Fibroblast of mammary gland (primary cell): ENCODE measurements around the gene TMC1.
"Not testable (repeated sequence)": the region's sequence is repeated elsewhere in the genome, so short reads cannot be mapped to it uniquely, and the experiment has no call there.

Experiments
- DNase-seq: peaks from one replicate; pipeline ENCODE4 v3.0.0-alpha.2; 2010; ENCODE audit warnings: low read depth
- H3K4me3 ChIP-seq: 2 replicates; pipeline ENCODE4 v1.5.1; 2011; ENCODE audit warnings: low read depth, mild to moderate bottlenecking, low read length, moderate library complexity; ENCODE audit not compliant: control insufficient read depth
- TF ChIP-seq, protein P1 (sequence below): conservative IDR thresholded peaks from 2 replicates; pipeline ENCODE4 v1.5.1; 2011; ENCODE audit warnings: low read depth, low read length, inconsistent platforms; ENCODE audit not compliant: control insufficient read depth, insufficient read depth

TMC1 gene

DNA sequence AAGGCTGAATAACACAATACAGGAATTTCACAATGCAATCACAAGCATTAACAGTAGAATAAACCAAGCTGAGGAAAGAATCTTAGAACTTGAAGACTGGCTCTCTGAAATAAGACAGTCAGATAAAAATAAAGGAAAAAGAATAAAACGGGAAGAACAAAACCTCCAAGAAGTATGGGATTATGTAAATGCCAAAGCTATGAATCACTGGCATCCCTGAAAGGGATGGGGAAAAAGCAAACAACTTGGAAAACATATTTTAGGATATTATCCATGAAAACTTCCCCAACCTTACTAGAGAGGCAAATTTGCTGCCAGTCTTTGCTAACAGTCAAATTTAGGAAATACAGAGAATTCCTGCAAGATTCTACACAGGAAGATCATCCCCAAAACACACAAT is 273.5 kb downstream of the TMC1 start:
- H3K4me3 ChIP-seq, result no peak overlapping the region
- DNase-seq, result peak; percentile 11
- TF ChIP-seq, protein P1, sequence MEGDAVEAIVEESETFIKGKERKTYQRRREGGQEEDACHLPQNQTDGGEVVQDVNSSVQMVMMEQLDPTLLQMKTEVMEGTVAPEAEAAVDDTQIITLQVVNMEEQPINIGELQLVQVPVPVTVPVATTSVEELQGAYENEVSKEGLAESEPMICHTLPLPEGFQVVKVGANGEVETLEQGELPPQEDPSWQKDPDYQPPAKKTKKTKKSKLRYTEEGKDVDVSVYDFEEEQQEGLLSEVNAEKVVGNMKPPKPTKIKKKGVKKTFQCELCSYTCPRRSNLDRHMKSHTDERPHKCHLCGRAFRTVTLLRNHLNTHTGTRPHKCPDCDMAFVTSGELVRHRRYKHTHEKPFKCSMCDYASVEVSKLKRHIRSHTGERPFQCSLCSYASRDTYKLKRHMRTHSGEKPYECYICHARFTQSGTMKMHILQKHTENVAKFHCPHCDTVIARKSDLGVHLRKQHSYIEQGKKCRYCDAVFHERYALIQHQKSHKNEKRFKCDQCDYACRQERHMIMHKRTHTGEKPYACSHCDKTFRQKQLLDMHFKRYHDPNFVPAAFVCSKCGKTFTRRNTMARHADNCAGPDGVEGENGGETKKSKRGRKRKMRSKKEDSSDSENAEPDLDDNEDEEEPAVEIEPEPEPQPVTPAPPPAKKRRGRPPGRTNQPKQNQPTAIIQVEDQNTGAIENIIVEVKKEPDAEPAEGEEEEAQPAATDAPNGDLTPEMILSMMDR, result no peak

DNA sequence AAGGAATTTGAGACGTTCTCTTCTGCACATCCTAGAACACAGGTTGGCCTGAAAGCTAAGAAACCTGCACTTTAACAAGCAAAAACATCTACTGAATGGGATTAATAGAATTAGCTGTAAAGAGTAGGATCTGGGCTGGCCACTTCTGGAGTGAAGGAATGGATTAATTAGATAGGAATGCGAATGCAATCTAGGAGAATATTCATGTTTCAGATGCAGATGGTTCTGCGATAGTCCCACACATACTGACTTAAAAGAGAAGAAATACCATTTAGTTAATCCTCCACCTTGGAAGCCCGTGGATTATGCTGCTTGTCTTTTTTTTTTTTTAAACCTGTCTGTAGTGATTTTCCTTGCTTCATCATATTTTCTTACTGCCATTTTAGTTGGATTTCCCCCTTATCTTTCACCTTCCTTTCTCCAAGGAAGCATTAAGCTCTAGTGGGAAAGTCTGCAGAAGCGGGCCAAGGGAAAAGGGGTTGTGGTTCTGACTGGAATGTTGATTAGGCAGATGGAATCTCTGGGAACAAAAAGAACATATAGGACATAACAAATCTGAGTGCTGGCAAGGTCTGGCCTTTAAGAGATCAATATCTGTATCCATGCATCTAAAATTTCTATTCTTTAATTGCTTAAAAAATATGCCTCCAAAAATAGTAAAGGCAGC is 279.1 kb downstream of the TMC1 start:
- no peak overlapping the region for H3K4me3 ChIP-seq
- DNase-seq, result no peak
- TF ChIP-seq, protein P1, result no peak

DNA sequence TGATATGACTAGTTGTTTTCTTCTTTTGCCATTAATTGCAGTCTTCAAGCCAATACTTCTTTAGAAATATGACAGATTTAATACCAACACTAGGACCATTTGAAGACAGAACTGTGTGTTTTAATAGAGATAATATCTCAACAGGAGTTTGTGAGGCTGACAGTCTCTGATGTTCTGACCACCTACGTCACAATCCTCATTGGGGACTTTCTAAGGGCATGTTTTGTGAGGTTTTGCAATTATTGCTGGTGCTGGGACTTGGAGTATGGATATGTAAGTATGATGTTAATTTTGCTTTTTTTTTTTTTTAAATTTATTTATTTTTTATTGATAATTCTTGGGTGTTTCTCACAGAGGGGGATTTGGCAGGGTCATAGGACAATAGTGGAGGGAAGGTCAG is 283.8 kb downstream of the TMC1 start:
- TF ChIP-seq, protein P1, result no peak
- H3K4me3 ChIP-seq, result no peak overlapping the region
- DNase-seq, result no peak

DNA sequence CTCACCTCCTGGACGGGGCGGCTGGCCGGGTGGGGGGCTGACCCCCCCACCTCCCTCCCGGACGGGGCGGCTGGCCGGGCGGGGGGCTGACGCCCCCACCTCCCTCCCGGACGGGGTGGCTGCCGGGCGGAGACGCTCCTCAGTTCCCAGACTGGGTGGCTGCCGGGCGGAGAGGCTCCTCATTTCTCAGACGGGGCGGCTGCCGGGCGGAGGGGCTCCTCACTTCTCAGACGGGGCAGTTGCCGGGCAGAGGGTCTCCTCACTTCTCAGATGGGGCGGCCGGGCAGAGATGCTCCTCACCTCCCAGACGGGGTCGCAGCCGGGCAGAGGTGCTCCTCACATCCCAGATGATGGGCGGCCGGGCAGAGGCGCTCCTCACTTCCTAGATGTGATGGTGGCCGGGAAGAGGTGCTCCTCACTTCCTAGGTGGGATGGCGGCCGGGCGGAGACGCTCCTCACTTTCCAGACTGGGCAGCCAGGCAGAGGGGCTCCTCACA is 285.0 kb downstream of the TMC1 start:
- not testable (repeated sequence) for H3K4me3 ChIP-seq

DNA sequence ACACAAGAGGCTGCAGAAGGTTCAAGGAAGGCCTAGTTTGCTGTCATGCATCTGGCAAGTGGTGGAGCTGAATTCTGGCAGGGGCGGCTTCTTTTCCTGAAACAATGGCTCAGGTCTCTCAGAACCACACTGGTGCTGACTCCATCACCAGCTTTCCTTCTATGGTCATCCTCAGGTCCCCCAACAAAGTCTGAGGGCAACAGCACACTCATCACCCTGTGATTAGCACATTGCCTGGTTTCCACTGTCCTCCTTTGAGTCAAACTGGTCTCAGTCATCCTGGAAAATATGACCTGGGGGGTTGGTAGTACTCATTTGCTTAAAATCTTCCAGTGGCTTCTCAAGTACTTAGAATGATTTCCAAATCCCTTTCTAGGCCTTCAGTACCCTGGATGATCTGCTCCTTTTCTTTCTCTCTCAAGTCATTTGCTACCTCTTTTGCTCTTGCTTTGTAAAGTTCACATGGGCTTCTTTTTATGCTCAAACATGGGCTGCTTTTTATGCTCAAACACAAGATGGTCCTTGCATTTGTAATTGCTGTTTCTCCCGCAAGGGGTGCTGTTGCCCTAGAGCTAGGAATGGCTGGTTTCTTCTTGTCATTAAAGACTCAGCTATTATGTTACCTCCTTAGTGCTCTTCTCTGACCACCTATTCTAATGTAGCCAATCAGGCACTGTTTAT is 286.5 kb downstream of the TMC1 start:
- no peak overlapping the region for H3K4me3 ChIP-seq
- DNase-seq, result no peak
- TF ChIP-seq, protein P1, result peak; percentile 30

More for the DNA sequence above, 285.0 kb downstream of the TMC1 start:
- not testable (repeated sequence) for DNase-seq

DNA sequence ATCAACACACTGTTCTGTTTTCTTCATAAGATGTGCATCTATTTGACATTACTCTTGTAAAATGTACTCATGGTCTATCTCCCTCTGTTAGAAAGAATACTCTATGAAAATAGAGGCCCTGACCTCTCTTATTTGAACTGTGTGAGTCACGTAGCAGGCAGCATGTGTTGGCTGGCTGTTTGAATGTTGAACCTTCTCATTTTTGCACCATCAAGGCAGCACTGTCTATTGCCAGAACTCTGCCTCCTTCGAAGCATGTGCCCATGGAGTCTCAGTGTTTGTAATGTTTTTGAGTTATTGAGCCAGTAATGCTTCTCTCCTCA is 287.0 kb downstream of the TMC1 start:
- H3K4me3 ChIP-seq, result no peak overlapping the region
- TF ChIP-seq, protein P1, result no peak
- no peak for DNase-seq

DNA sequence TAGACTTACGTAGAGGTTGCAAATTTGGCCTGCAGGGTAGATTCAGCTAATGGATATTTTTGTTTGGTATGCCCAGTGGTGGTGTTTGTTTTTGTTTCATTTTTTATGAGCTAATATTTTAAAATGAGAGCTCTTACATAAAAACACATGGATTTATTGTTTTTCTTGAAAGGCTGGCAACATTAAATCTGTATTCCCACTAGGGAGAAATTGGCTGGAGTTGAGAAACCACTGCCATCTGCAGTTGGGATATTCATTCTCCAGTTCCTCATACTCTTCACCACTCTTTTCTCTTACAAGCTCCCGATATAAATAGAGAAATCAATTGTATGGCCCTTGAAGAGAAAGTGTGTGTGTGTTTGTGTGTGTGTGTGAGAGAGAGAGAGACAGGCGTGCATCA is 288.2 kb downstream of the TMC1 start:
- TF ChIP-seq, protein P1, result no peak
- no peak overlapping the region for H3K4me3 ChIP-seq
- no peak for DNase-seq
